Omental fat pad (tissue), 4 donors: ENCODE measurements around the gene ZNF699. TPM values are rescaled to one million over a fixed set of nuclear protein-coding genes. Genes with fewer than 3 reads are reported as not detected.
"Not testable (repeated sequence)": the region's sequence is repeated elsewhere in the genome, so short reads cannot be mapped to it uniquely, and the experiment has no call there.

Source experiments
- ATAC-seq: fragments of 150-250 bp; one replicate; pipeline ENCODE4 v1.9.1; 2016; ENCODE audit warnings: mild to moderate bottlenecking, moderate library complexity; ENCODE audit not compliant: low FRiP score
- DNase-seq: peaks from one replicate; pipeline ENCODE4 v3.0.0-alpha.2; 2019; ENCODE audit warnings: low spot score
- CTCF ChIP-seq, 3 donors: fragments of 450-650 bp; IDR thresholded peaks; one replicate each; pipeline ENCODE4 v1.5.1; 2016 to 2017; ENCODE audit warnings: antibody characterized with exemption in 3 of 3, mild to moderate bottlenecking in 3 of 3, moderate library complexity in 2 of 3
- total RNA-seq, 4 donors: library from RNA; depleted of rRNA; stranded (reverse); fragments of >200 nt; gene quantifications; one replicate each; pipeline ENCODE4 v1.1.0, GENCODE V29; 2016

Gene ZNF699
- total RNA-seq, 4 donors from 2014 or later, result 3.7 to 12.9 (median 7.2) TPM

DNA sequence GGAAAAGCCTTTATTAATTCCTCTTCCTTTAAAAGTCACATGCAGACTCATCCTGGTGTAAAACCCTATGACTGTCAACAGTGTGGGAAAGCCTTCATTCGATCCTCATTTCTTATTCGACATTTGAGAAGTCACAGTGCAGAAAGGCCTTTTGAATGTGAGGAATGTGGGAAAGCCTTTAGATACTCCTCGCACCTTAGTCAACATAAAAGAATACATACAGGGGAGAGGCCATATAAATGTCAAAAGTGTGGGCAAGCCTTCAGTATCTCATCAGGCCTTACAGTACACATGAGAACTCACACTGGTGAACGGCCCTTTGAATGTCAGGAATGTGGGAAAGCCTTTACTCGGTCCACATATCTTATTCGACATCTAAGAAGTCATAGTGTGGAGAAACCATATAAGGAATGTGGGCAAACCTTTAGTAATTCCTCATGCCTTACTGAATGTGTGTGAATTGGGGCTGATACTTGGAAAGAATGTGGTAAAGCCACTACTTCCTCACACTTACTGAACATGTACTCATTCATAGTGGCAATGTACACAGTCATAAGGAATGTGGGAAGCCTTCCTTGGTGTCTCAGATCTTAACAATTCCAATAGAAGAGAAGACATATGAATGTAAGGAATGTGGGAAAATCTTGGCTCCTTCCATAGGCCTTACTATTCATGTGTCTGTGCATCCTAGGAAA lies 33.1 kb upstream of the ZNF699 start:
- DNase-seq, result no peak
- no peak for TF ChIP-seq CTCF (IDR thresholded peaks at IDR 0.05)
- no peak for ATAC-seq

GRCh38 chr19:9329999-9330398 lies 20.4 kb upstream of the ZNF699 start:
- DNase-seq, result no peak
- TF ChIP-seq CTCF (IDR thresholded peaks at IDR 0.05), result no peak
- no peak for ATAC-seq

DNA sequence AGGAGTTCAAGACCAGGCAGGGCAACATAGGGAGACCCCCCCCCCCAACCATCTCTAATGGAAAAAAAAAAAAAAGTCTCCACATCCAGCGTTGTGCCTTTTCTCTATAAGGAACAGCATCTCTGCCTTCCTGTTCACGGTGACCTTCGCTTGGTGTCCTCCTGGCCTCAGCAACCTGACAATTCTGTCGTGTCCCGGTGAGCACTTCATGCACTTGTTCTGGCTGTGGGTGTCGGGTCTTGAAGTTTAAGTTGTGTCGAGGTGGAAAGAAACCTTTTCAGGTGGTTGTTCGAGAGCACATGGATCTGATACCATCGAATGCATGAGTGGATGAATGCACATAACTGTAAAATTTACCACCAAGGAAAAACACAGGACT lies 14.9 kb upstream of the ZNF699 start:
- TF ChIP-seq CTCF (IDR thresholded peaks at IDR 0.05), result no peak
- ATAC-seq (no peak), DNase-seq (no peak)

- TF ChIP-seq CTCF (IDR thresholded peaks at IDR 0.05), result no peak
- ATAC-seq, result peak; percentile 99
Observed at GRCh38 chr19:9323919-9324583, 14.4 kb upstream of the ZNF699 start, which contains the start of gene ZNF559. ZNF559 (plus strand) TSS chr19:9324179; CDS start chr19:9338550, 14,371 bp downstream.

DNA sequence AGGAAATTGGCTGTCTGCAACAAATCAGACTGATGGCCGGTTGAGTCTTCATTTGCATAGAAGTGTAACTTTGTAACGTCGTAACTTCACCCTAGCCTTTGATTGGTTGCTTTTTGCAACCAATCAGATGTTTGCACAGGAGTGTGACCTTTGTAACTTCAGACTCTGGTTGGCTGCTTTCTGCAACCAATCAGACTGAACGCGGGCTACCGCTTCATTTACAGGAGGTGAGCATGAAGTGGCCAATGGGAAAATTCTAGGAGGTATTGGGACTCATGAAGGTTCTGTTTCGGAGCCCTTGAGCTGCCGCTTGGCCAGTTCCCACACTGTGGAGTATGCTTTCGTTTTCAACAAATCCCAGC lies 13.9 kb upstream of the ZNF699 start:
- DNase-seq (no peak), ATAC-seq (peak; percentile 49)
- TF ChIP-seq CTCF (IDR thresholded peaks at IDR 0.05), result no peak

More at GRCh38 chr19:9323919-9324583, 14.4 kb upstream of the ZNF699 start, which contains the start of gene ZNF559:
- peak; percentile 72 for DNase-seq

GRCh38 chr19:9322201-9322600 lies 12.6 kb upstream of the ZNF699 start:
- not testable (repeated sequence) for ATAC-seq, DNase-seq

- DNase-seq, ATAC-seq: not testable (repeated sequence)
Observed at GRCh38 chr19:9321756-9322155, 12.1 kb upstream of the ZNF699 start.

DNA sequence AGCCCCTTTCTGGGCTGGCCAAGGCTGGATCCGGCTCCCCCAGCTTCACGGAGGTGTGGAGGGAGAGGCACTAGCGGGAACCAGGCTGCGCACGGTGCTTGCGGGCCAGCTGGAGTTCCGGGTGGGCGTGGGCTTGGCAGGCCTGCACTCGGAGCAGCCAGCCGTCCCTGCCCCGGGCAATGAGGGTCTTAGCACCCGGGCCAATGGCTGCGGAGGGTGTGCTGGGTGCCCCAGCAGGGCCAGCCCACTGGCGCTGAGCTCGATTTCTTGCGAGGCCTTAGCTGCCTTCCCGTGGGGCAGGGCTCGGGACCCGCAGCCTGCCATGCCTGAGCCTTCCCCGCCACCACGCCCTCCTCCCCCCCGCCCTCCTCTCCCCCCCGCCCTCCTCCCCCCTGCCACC lies 11.7 kb upstream of the ZNF699 start:
- ATAC-seq (no peak), DNase-seq (no peak)
- no peak for TF ChIP-seq CTCF (IDR thresholded peaks at IDR 0.05)
